Bronchial epithelial cell (primary cell): ENCODE data around the gene ATL1. TPM values are rescaled to one million over a fixed set of nuclear protein-coding genes. Genes with fewer than 3 reads are reported as not detected.

Experiments used
- DNase-seq: peaks from one replicate; pipeline ENCODE4 v3.0.0-alpha.2; 2010; ENCODE audit warnings: low read depth
- FAIRE-seq: peaks from 2 replicates; lab custom pipeline; 2011; peaks lifted over from hg19 to GRCh38; lab: Jason Lieb, UNC
- H3K27me3 ChIP-seq: 2 replicates; pipeline ENCODE4 v1.5.1; 2011; ENCODE audit warnings: low read length; ENCODE audit not compliant: control insufficient read depth, insufficient read depth
- H3K36me3 ChIP-seq: 2 replicates; pipeline ENCODE4 v1.5.1; 2011; ENCODE audit warnings: low read length; ENCODE audit not compliant: control insufficient read depth, insufficient read depth
- H3K4me3 ChIP-seq: 2 replicates; pipeline ENCODE4 v1.5.1; 2011; ENCODE audit warnings: mild to moderate bottlenecking, low read depth, low read length, control low read depth
- total RNA-seq: library from RNA; depleted of rRNA; stranded (reverse); fragments of >200 nt; gene quantifications from 2 replicates; pipeline ENCODE4 v1.2.1, GENCODE V29; 2014
- TF ChIP-seq, protein P1 (sequence below): IDR thresholded peaks from 2 replicates; pipeline ENCODE4 v1.5.1; 2011; ENCODE audit warnings: mild to moderate bottlenecking, moderate library complexity, low read length, control low read depth, inconsistent platforms; ENCODE audit not compliant: insufficient read depth, severe bottlenecking

The ATL1 gene
- total RNA-seq, 1 donor from 2014 or later, result 0.79 TPM

DNA sequence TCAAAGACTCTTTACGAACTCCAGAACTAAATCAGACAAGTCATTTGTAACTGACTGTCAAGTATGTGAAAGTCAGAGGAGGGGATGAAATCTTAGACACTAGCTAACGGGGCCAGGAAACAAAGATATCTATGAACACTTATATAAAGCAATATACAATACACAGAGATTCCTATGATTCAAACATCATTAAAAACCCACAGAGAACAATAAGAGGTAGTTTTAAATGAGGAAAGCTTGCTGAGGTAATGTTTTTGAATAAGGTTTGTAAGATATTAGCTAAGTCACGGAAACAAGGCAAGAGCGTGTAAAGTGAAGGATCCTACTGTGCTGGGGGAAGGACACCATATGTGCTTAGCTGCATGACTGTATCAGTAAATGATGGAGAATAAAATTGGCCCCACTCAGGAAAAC, 71.5 kb downstream of the ATL1 start:
- FAIRE-seq (no peak), DNase-seq (no peak)
- Histone ChIP-seq H3K4me3 (no peak overlapping the region), H3K36me3 (no peaks in the 10 kb centered on the region), H3K27me3 (no peaks in the 10 kb centered on the region)
- TF ChIP-seq, protein P1, sequence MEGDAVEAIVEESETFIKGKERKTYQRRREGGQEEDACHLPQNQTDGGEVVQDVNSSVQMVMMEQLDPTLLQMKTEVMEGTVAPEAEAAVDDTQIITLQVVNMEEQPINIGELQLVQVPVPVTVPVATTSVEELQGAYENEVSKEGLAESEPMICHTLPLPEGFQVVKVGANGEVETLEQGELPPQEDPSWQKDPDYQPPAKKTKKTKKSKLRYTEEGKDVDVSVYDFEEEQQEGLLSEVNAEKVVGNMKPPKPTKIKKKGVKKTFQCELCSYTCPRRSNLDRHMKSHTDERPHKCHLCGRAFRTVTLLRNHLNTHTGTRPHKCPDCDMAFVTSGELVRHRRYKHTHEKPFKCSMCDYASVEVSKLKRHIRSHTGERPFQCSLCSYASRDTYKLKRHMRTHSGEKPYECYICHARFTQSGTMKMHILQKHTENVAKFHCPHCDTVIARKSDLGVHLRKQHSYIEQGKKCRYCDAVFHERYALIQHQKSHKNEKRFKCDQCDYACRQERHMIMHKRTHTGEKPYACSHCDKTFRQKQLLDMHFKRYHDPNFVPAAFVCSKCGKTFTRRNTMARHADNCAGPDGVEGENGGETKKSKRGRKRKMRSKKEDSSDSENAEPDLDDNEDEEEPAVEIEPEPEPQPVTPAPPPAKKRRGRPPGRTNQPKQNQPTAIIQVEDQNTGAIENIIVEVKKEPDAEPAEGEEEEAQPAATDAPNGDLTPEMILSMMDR, result no peak

DNA sequence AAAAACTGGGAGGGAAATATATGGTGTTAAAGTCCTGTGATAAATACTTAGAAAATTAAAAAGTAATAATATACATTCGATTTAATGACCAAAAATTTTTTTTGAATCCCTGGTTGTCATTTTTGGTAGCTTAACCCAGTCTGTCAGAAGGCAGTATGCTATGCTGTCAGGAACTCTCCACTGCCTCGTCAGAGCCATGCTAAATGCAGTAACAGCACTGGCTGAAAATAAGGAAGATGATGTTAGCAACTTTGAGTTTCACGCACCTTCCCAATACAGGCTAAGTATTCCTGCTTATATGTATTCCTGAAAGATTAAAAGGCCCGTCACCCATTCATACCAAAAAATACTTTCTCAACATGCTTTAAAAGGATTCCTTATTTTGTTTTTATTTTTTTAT, 74.0 kb downstream of the ATL1 start:
- no peak overlapping the region for H3K4me3 ChIP-seq
- FAIRE-seq (no peak), DNase-seq (no peak)
- H3K27me3 ChIP-seq, result no peaks in the 10 kb centered on the region
- H3K36me3 ChIP-seq, result no peaks in the 10 kb centered on the region
- TF ChIP-seq, protein P1, result no peak

DNA sequence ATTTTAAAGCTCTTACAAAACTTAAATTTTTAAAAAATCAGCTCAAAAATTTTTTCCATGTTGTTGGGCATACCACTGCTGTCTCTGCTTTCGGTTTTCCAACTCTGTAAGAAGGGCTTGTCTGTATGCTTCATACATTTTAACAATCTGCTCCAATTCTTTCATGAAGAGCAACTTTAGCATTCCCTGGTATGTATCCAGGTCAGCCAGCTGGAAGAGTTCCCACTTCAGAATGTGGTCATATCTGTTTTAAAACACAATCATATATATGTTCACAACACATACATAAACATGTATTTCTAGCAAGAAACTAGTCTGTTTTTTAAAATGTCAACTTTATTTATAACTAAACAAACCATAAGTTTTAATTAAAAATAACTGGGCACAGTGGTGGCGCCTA, 75.2 kb downstream of the ATL1 start:
- Histone ChIP-seq H3K27me3 (no peaks in the 10 kb centered on the region), H3K36me3 (peaks cover 3% of the 10 kb centered on the region), H3K4me3 (no peak overlapping the region)
- DNase-seq, result no peak
- no peak for FAIRE-seq
- TF ChIP-seq, protein P1, result no peak

DNA sequence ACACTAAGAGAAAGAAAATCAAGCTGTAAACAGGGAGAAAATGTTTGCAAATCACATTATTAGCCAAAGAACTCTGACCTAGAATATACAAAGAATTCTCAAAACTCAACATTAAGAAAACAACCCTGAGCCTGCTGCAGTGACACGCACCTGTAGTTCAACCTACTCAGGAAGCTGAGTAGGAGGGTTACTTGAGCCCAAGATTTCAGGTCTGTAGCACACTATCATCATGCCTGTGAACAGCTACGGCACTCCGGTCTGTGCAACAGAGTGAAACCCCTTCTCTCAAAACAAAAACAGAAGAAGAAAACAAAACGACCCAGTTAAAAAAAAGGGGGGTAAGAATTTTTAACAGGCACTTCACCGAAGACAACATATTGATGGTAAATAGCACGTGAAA, 87.3 kb downstream of the ATL1 start:
- no peaks in the 10 kb centered on the region for H3K27me3 ChIP-seq
- no peak for DNase-seq
- no peak for FAIRE-seq
- H3K36me3 ChIP-seq, result peaks cover 1% of the 10 kb centered on the region
- TF ChIP-seq, protein P1, result no peak
- no peak overlapping the region for H3K4me3 ChIP-seq

DNA sequence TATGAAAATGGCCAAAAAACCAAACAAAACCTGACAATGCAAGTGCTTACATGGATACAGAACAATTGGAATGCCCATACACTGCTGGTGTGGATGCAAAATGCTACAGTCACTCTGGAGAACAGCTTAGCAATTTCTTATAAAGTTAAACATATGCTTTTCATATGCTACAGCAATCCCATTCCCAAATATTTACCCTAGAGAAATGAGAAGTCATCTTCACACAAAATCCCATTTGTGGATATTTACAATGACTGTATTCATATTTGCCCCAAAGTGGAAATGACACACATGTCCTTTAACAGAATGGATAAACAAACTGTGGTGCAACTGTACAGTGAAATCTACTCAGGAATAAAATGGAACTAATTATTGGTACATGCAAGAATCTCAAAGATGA, 87.8 kb downstream of the ATL1 start:
- Histone ChIP-seq H3K36me3 (peaks cover 1% of the 10 kb centered on the region), H3K27me3 (no peaks in the 10 kb centered on the region), H3K4me3 (no peak overlapping the region)
- TF ChIP-seq, protein P1, result no peak
- no peak for FAIRE-seq
- no peak for DNase-seq

DNA sequence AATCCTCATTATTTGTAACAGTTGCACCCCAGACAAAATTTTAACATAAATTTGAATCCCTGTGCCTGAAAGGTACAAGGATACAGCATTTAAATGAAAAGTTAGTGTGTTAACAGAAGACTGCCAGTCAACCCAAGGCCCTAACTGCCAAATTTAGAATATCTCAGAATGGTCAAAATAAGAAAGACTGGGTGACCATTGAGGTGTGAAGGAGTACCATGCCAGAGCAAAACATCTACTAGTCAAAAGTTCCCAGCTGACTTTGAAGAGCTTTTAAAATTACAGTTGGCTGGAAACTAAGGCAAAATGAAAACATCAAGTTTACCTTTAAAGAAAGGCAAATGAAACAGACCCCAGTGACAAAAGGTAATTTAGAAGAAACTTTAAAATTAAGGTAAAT, 89.7 kb downstream of the ATL1 start:
- no peak for FAIRE-seq
- TF ChIP-seq, protein P1, result no peak
- Histone ChIP-seq H3K36me3 (peaks cover 1% of the 10 kb centered on the region), H3K4me3 (no peak overlapping the region), H3K27me3 (no peaks in the 10 kb centered on the region)
- no peak for DNase-seq
